GM12878 (cell line): ENCODE data around the gene ANO7. TPM values are rescaled to one million over a fixed set of nuclear protein-coding genes. Genes with fewer than 3 reads are reported as not detected.

ENCODE experiments used
- ATAC-seq: fragments of 200-7000 bp; cut with Tn5 transposase; 3 replicates; pipeline ENCODE4 v1.9.1; 2020; ENCODE audit warnings: mild to moderate bottlenecking, moderate library complexity
- BruUV-seq: library from RNA; stranded (reverse); fragments of 400-500 nt; replicated peaks from 2 replicates; lab custom pipeline; 2021; lab: Mats Ljungman, UMichigan
- CTCF ChIA-PET: fragments of 300-600 bp; sonication (Branson Sonifier 250); formaldehyde crosslinking; extraction: SDS; loops from one replicate; lab custom pipeline; 2021; ENCODE audit warnings: inconsistent platforms; lab: Yijun Ruan, JAX
- POLR2A ChIA-PET: fragments of 350-600 bp; formaldehyde crosslinking; extraction: SDS; loops from one replicate; lab custom pipeline; 2021; ENCODE audit warnings: inconsistent platforms; lab: Charles Lee
- RAD21 ChIA-PET: fragments of 300-600 bp; sonication (Branson Sonifier 250); formaldehyde crosslinking; loops from one replicate; lab custom pipeline; 2023; ENCODE audit warnings: antibody characterized with exemption; ENCODE audit not compliant: unreplicated experiment; lab: Charles Lee
- SMC1A ChIA-PET: fragments of 300-600 bp; sonication (Branson Sonifier 250); formaldehyde crosslinking; loops from one replicate; lab custom pipeline; 2023; ENCODE audit not compliant: unreplicated experiment, uncharacterized antibody; lab: Charles Lee
- DNase-seq: peaks from one replicate; pipeline ENCODE4 v3.0.0-alpha.2; 2011; ENCODE audit warnings: low read depth, low spot score
- FAIRE-seq: peaks from 3 replicates; lab custom pipeline; 2011; peaks lifted over from hg19 to GRCh38; lab: Jason Lieb, UNC
- H2AFZ ChIP-seq: 2 replicates; pipeline ENCODE4 v1.6.0; 2011; ENCODE audit warnings: low read depth, low read length, control low read depth; ENCODE audit not compliant: control insufficient read depth
- H3K27ac ChIP-seq: 2 replicates; pipeline ENCODE4 v1.5.1; 2011; ENCODE audit warnings: control low read depth; ENCODE audit not compliant: control insufficient read depth, insufficient read depth
- H3K27me3 ChIP-seq, 2 experiments: replicated peaks in 1 of 2; 2 replicates each; pipeline versions ENCODE4 v1.6.0 to v1.6.1; 2011; ENCODE audit warnings: low read length in 1 of 2; ENCODE audit not compliant: control insufficient read depth in 2 of 2, insufficient read depth in 2 of 2
- H3K36me3 ChIP-seq, 2 experiments: 2 replicates each; pipeline ENCODE4 v1.5.1; 2011; ENCODE audit warnings: low read length in 1 of 2; ENCODE audit not compliant: control insufficient read depth in 2 of 2, insufficient read depth in 2 of 2
- H3K4me1 ChIP-seq: 2 replicates; pipeline ENCODE4 v1.6.1; 2011; ENCODE audit warnings: mild to moderate bottlenecking, low read length, moderate library complexity, mixed read lengths; ENCODE audit not compliant: control insufficient read depth, insufficient read depth
- H3K4me2 ChIP-seq: 2 replicates; pipeline ENCODE4 v1.6.0; 2011; ENCODE audit warnings: control low read depth; ENCODE audit not compliant: control insufficient read depth, insufficient read depth
- H3K4me3 ChIP-seq: fragments of 200-600 bp; sonication (generic); 2 replicates; pipeline ENCODE4 v1.5.1; 2016
- H3K79me2 ChIP-seq: 2 replicates; pipeline ENCODE4 v1.6.0; 2011; ENCODE audit warnings: low read length; ENCODE audit not compliant: control insufficient read depth, insufficient read depth
- H3K9ac ChIP-seq: 2 replicates; pipeline ENCODE4 v1.8.0; 2011; ENCODE audit warnings: low read length, control low read depth, mixed read lengths; ENCODE audit not compliant: control insufficient read depth, insufficient read depth
- H3K9me3 ChIP-seq: replicated peaks from 3 replicates; pipeline ENCODE4 v1.5.1; 2011; ENCODE audit warnings: mild to moderate bottlenecking, low read length; ENCODE audit not compliant: control insufficient read depth, insufficient read depth
- H4K20me1 ChIP-seq: 2 replicates; pipeline ENCODE4 v1.6.0; 2011; ENCODE audit not compliant: control insufficient read depth, insufficient read depth
- BRCA1 ChIP-seq: IDR thresholded peaks from 2 replicates; pipeline ENCODE4 v1.6.1; 2011; ENCODE audit warnings: low read depth, low read length, improper control_type of control experiment
- CHD1 ChIP-seq: IDR thresholded peaks from 2 replicates; pipeline ENCODE4 v1.6.1; 2012; ENCODE audit warnings: low read depth, low read length, improper control_type of control experiment
- CHD4 ChIP-seq: fragments of 200-600 bp; sonication (generic); IDR thresholded peaks from 2 replicates; pipeline ENCODE4 v1.6.1; 2016; ENCODE audit warnings: mild to moderate bottlenecking
- ELK1 ChIP-seq: IDR thresholded peaks from 2 replicates; pipeline ENCODE4 v1.6.1; 2012; ENCODE audit warnings: low read depth, low read length, improper control_type of control experiment
- REST ChIP-seq: IDR thresholded peaks from 2 replicates; pipeline ENCODE4 v1.6.1; 2012; ENCODE audit warnings: mild to moderate bottlenecking, low read depth, low read length
- SUPT20H ChIP-seq: IDR thresholded peaks from 2 replicates; pipeline ENCODE4 v1.6.1; 2011; ENCODE audit warnings: low read depth, mild to moderate bottlenecking, low read length, moderate library complexity, borderline replicate concordance; ENCODE audit not compliant: control insufficient read depth
- ZBTB11 ChIP-seq: fragments of 450-650 bp; formaldehyde crosslinking; IDR thresholded peaks from 2 replicates; pipeline ENCODE4 v1.5.0; 2022; ENCODE audit warnings: mild to moderate bottlenecking, missing genetic modification characterization
- ZNF687 ChIP-seq: fragments of 450-650 bp; IDR thresholded peaks from 2 replicates; pipeline ENCODE4 v1.6.1; 2017; ENCODE audit warnings: mild to moderate bottlenecking, moderate library complexity
- WGBS: methylation state at CpG from one replicate; pipeline ENCODE4 v1.1.6; 2016; ENCODE audit warnings: low lambda C conversion rate; ENCODE audit not compliant: insufficient replicate concordance, insufficient coverage; ENCODE audit errors: missing lambda C conversion rate; 5-methylcytosine and 5-hydroxymethylcytosine counted together
- in situ Hi-C: fragments of 300-500 bp; cut with MboI; formaldehyde crosslinking; loops from 9 replicates; pipeline ENCODE4 v1.14.3; 2018; ENCODE audit warnings: mixed read lengths
- intact Hi-C: fragments of 100-400 bp; cut with micrococcal nuclease; formaldehyde crosslinking; loops from one replicate; pipeline ENCODE4 v1.14.2; 2022; ENCODE audit not compliant: unreplicated experiment
- polyA plus RNA-seq, 11 experiments: library from polyadenylated mRNA; depleted of rRNA in 4 of 11; unstranded in 6 of 11; stranded (reverse) in 5 of 11; fragments of >200 nt; fragmentation: Nextera tagmentation in 4 of 11; fragmentation: Illumina TruSeq in 1 of 11; extraction: Ambion mirVana in 4 of 11; extraction: Trizol in 1 of 11; gene quantifications; 1 replicate in 1 of 11; 2 replicates in 10 of 11; pipeline versions ENCODE4 v1.2.1 to v1.2.3, GENCODE V29; 2011 to 2016; ENCODE audit warnings: inconsistent platforms in 2 of 11, missing spikeins in 2 of 11, low read depth in 1 of 11
- total RNA-seq, 4 experiments: library from RNA; depleted of rRNA in 3 of 4; stranded (reverse); fragments of >200 nt in 3 of 4; fragmentation: Illumina TruSeq in 1 of 4; extraction: Trizol in 1 of 4; gene quantifications; 2 replicates each; pipeline versions ENCODE4 v1.2.1 to v1.2.3, GENCODE V29; 2013 to 2021

The ANO7 gene
- total and polyA plus RNA-seq, 10 of the 15 experiments (the other 5 are each of a cell fraction or from before 2014, with no cell fraction given): 0.08 to 1.4 (median 0.44) TPM

GRCh38 chr2:241241669-241242068, 53.2 kb downstream of the ANO7 start:
- H3K27me3 ChIP-seq: no peaks in the 10 kb centered on the region
- ChIA-PET POLR2A (no interaction called here), RAD21 (no interaction called here)
- 75% methylated on average over 4 of the region's 4 CpGs for WGBS
- intact Hi-C loops: no loop called here
- no peaks in the 10 kb centered on the region for H3K9me3 ChIP-seq
- H4K20me1 ChIP-seq: peaks cover 4% of the 10 kb centered on the region; the same call in 1 of the 2 replicates
- no peaks in the 10 kb centered on the region for H3K4me1 ChIP-seq
- TF ChIP-seq ELK1: no peak
- TF ChIP-seq SUPT20H: no peak
- no peak for TF ChIP-seq ZBTB11 (CRISPR knock-in tag)
- TF ChIP-seq CHD4: no peak
- TF ChIP-seq REST: no peak
- no peak for TF ChIP-seq ZNF687
- TF ChIP-seq BRCA1: no peak
- no peak for TF ChIP-seq CHD1
- TF ChIP-seq, all 136 proteins: peak for 0
- no peak overlapping the region for H3K9ac ChIP-seq
- ChIA-PET SMC1A (interaction anchor here (0.6 kb wide), 1 partner anchor 653 kb away, joined by 3 read pairs; no protein-coding TSS in a partner anchor), CTCF (interaction anchor here (1.3 kb wide), 1 partner anchor 163 kb away, joined by 3 read pairs; no protein-coding TSS in a partner anchor)
- in situ Hi-C loops: no loop called here
- no peaks in the 10 kb centered on the region for H3K79me2 ChIP-seq
- FAIRE-seq: no peak
- peaks cover 41 to 47% of the 10 kb centered on the region in 2 experiments for H3K36me3 ChIP-seq
- H3K4me2 ChIP-seq: no peak overlapping the region
- no peak overlapping the region for H3K27ac ChIP-seq
- no TSS peak for BruUV-seq
- ATAC-seq: no peak
- DNase-seq: no peak
- H2AFZ ChIP-seq: no peak overlapping the region
- no peak overlapping the region for H3K4me3 ChIP-seq
